ENCODE data around the gene RALGPS1.

- TF ChIP-seq FOXK2 (IDR thresholded peaks at IDR 0.05) (no peak), FOXM1 (IDR thresholded peaks at IDR 0.05; ENCODE audit: borderline replicate concordance) (no peak), BHLHE40 (IDR thresholded peaks at IDR 0.05; ENCODE audit: borderline replicate concordance) (no peak), ZNF384 (IDR thresholded peaks at IDR 0.05) (no peak), ELF4 (IDR thresholded peaks at IDR 0.05) (no peak), SUZ12 (IDR thresholded peaks at IDR 0.05) (no peak), TARDBP (IDR thresholded peaks at IDR 0.05) (no peak), ARNT (IDR thresholded peaks at IDR 0.05) (no peak), HDGF (IDR thresholded peaks at IDR 0.05; ENCODE audit: borderline replicate concordance) (no peak), NFRKB (IDR thresholded peaks at IDR 0.05) (no peak), CTBP1 (IDR thresholded peaks at IDR 0.05; ENCODE audit: borderline replicate concordance) (no peak), SP1 (IDR thresholded peaks at IDR 0.05) (no peak), PKNOX1 (IDR thresholded peaks at IDR 0.05) (no peak), FOXA1 (IDR thresholded peaks at IDR 0.05) (no peak)
These were observed 262.6 kb downstream of the RALGPS1 start for GRCh38 chr9:127177231-127177630.

Data from HEK293T (cell line).